ENCODE results near the gene IAPP.
"Not testable (repeated sequence)": the region's sequence is repeated elsewhere in the genome, so short reads cannot be mapped to it uniquely, and the experiment has no call there.

Gene IAPP

DNA sequence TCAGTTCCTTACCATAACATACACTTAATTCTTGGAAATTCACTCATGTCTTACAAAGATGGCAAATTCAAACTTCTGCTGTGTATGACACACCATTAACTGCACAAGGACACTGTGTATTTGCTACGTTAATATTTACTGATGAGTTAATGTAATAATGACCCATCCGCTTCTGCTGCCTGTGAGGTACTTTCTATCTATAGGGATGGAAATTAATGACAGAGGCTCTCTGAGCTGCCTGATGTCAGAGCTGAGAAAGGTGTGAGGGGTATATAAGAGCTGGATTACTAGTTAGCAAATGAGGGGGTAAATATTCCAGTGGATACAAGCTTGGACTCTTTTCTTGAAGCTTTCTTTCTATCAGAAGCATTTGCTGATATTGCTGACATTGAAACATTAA is at the start of gene IAPP:
TSS of gene IAPP (plus strand) at position 301 of the 400 bp plus-strand sequence. CDS start 450 bp downstream, outside the sequence.
- no peak for DNase-seq (ENCODE audit: low read depth)

DNA sequence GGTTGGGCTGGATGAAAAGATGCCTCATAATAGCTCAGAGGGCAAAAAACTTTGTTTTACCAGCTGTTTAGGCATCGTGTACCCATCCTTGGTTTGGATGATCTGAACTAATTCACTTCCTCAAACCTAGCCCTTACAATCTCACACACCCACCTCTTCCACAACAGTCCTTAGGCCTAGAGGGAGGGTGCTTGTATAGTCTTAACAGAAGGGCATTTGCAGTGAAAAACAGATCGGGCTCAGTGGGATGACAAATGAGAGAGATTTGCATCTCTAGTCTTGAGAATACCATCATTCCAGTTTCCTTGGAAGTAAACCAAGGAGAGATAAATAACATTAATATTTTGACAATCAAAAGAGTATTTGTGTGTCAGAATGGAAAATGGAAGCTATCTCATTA is 49.0 kb upstream of the IAPP start:
- DNase-seq (ENCODE audit: low read depth) = no peak

DNA sequence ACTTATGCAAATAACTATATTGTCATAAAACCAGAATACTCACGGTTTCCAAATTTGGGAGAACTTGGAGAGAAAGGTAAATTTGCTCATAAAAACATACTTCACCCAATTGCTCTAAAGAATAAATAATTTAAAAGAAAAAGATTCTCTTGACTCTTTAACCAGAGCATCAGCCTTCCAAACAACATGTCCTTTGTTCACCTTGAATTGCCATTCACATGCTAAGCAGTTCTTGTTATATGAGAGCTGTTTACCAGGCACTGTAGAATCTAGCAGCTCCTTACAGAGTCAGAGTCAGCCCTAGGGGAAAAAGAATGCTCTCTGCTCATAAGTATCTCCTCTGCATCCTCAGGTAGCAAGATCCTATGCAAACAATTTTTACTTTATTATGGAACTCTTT is 48.2 kb upstream of the IAPP start:
- no peak for DNase-seq (ENCODE audit: low read depth)

DNA sequence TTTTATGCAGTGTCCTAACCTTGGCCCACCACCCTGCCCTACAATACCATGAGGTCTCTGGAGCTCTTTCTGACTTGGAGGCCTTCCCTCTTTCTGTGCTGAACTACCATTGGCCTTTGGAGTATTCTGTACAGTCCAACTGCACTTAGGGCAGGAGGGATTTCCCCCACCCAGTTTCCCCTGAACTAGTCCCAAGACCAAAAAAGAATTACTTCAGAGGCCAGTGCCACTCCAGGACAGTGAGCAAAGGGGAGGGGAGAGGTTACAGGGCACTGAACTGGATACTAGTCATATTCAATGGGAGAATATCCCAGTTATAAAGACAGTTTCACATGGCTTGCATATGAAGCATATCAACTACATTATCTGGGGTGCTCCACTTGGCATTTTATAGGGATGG is 44.1 kb upstream of the IAPP start:
- no peak for DNase-seq (ENCODE audit: low read depth)

DNA sequence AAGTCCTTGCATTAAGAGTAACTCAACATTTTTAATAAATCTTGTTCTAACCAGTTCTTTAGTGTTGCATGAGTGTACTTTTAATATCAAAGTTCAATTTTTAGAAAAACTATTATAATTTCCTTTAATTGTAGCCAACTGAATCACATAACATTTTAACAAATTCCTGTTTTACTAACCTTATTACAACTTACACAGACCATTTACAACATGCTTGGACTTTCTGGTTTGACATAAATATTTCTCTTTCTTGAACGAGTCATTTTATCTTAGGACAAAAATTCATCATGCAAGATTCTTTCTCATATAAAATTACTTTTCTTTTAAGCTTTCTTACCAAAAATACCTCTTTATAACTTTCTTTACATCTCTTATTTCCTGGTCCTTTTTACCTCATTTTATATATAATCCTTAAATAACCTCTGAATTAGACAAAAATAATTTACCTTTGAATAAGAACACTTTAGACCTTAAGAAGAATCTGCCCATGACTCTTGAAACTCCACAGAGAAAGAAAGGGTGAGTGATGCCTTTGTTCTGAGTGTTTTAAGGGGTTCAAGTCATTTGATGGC is 41.9 kb upstream of the IAPP start:
- DNase-seq (ENCODE audit: low read depth) = no peak

DNA sequence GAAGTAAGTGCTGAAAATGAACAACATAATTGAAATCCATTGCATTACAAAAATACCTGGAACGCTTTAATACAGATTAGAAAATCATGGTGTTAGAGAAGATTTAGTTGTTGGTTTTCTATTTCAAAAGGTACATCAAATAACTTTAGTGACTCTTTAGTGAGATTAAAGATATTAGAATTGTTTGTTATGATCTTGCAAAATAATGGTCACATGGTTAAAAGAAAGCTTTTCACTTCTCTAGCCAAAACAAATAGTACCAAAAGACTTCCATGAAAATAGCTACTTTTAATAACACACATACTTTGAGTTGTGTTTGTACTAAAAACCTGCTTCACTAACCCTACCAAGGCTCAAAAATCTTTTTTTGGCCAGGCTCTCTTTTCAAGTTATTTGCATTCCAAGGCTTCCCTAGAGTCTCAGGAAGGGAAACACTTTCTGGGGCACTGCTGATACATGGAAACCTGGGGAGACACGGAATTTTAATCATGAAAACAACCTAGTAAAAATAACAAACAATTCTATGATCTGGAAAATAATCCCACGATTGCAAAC is 37.9 kb upstream of the IAPP start, which contains the start of gene SLCO1A2:
TSS of gene SLCO1A2 (minus strand) at position 147 of the 555 bp plus-strand sequence. CDS start 270 bp downstream, outside the sequence.
- no peak for DNase-seq (ENCODE audit: low read depth)

DNA sequence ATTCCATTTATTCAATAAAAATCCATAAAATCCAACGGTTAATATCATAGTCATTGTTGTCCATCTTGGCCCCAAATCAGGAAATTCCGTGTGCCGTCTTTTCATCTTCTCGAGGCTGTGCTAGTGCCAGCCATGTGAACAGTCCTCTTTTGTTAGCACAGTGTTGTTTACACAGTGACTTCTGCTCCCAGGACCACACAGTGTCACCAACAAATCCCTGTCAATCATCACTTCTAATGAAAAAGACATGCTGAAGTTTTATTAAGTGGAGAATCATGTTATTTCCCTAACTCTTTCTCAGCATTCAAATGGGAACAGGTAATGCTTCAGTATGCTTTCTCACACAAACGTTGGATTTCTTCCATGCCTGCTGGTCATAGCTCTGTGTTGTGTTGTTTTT is 36.0 kb upstream of the IAPP start:
- no peak for DNase-seq (ENCODE audit: low read depth)

DNA sequence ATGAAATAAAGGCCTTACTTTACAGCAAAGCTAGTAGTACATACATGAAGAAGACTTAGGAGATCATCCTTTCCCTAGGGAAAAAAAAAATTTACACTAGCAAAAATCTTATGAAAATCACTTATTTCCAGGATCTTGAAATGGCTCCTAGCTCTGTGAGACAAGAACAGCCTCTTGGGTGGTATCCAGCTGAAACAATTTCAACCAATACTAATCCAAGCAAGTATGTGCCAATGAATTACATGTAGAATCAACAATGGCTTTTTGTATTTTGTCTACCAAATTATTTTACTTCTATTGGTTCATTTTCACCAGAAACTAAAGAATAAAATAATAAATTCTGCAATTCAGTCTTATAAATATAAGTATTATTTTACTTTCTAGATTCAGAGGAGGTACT is 35.2 kb upstream of the IAPP start:
- DNase-seq (ENCODE audit: low read depth) = no peak

DNA sequence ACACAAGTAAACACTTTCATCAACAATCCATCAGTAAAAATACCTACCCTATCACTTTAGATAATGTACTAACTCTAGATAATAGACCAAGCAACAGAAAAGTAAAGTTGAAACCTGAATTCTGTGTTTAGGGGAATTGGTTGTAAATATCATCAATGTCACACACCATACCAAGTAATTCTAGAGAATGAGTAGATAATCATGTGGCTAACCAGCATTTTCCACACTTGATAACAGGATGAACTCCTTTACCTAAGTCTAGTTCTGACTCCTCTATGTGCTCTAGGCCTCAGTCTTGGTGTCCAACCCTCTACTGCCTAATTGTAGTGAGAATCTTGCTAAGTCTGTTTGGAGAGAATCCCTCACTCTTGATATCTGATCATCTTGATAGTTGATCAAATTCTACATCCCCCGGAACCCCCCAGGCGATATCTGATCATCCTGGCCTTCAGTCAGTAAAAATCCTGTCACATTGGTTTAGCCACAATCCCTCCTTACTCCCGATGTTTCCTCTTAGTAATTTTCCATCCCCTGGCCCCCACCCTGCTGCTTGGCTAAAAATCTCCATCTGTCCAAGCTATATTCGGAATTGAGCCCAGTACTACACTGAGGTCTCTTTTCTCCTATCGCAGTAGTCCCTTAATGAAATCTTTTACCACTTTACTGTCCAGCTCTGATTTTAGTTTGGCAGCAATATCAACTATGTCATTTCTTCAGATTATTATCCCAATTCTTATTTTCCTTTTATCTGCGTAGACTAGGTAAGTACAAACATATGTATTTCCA is 34.5 kb upstream of the IAPP start:
- no peak for DNase-seq (ENCODE audit: low read depth)

DNA sequence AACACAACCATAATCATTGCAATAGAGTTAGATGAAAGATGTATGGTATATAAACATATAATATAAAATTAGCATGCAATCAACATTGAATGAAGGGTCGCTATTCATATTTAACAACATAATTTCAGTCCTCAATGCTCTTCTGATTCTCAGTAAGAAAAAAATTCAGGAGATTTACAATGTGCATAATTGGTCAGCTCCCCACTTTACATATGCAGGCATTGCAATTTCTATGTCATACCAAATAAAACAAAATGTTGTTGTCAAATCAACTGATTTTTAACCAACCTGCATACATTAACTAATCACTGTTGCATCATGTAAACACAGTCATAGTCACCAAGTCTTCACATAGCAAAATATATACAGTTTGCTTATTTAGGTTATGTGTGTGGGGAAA is 32.8 kb upstream of the IAPP start:
- DNase-seq (ENCODE audit: low read depth) = no peak

DNA sequence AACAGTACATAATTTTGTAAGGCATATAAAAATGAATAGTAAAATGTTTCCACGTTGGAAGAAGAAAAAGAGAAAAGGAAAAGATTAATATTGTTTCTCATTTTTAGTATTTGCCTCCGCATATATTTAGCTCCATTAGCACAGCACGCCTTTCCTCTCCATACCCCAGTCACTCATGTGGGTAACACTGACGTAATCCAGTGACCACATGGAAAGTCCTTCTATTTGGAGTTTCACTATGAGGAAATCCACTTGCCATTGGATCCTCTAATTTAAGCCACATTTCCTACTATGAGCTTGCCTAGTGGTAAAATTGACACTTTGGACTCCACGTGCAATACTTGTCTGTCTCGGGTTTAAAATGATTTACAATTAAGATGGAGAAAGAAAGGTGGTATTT is 32.3 kb upstream of the IAPP start:
- no peak for DNase-seq (ENCODE audit: low read depth)

DNA sequence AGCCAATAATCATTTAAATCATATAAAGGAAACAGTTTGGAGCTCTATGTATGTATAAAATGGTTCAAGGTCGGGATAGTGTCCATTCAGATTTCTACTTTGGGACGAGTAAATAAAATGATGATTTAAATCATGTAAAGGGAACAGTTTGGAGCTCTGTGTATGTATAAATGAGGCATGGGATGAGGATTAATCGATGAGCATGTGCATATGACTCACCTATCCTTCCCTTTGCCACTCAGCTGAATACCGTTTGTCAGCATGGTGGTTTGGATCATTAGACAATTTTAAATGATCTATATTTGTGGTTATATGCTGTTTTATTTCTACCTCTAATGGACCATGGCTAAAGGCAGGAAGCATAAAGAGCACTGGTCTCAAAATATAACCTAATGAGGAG is 30.9 kb upstream of the IAPP start:
- DNase-seq (ENCODE audit: low read depth) = no peak

DNA sequence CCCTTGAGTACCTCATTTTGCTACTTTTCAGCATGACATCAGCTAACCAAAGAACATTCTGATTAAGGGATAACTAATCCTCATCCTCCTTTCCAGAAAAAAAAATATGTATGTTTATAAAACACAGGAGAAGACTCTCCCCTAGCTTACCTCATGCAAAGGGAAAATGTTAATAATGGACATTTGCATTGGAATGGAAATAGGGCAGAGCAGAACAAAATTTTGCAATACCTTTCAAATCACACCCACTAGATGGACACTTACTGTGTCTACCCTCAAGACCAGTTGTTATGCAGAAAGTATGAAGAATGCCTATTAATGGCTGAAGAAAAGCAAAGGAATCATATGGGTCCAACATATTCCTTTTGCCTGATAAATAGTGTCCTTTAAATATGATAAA is 29.1 kb upstream of the IAPP start:
- no peak for DNase-seq (ENCODE audit: low read depth)

DNA sequence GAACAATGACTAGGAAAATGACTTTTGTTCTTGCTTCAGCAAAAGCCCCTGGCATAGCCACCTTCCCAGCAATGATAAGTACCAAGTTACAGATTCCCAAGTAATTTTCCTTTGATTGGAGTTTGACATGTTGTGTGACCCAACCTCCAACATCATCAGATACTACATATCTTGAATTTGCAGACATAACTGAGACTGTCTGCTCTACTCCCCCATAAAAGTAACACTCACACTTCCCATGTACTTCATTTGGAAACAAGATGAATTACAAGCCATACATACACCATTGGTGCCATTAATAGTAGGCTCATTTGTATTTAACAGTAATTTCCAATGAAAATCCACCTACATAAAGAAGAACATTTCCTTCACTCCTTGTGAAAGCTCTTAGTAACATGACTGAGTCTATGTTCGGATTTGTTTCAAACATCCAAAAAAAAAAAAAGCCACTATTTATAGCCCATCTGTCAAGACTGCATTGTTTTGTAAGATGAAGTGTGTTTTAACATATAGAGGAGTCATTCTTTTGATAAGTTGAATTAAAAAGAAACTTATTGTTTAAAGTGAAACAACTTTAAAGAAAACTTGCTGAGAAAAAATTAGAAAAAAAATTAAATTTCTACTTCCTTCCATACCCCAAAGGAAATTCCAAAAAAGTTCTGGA is 26.0 kb upstream of the IAPP start:
- no peak for DNase-seq (ENCODE audit: low read depth)

DNA sequence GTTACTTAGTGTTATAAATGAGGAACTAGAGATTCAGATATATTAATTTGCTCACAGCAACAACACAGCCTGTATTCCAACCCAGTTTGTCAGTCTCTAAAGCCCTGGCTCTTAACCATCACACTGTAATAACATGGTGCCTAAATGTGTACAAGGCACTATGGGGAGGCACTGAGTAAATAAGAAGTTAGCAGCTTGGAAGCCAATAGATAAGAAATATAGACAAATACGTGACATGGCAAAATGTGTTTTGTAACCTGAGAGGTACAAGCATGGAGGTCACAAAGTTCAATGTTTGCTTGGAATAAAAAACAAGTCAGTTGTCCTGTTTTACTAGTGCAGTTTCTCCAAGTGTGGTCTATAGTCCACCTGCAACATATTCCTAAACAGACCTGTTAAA is 21.7 kb upstream of the IAPP start:
- no peak for DNase-seq (ENCODE audit: low read depth)

DNA sequence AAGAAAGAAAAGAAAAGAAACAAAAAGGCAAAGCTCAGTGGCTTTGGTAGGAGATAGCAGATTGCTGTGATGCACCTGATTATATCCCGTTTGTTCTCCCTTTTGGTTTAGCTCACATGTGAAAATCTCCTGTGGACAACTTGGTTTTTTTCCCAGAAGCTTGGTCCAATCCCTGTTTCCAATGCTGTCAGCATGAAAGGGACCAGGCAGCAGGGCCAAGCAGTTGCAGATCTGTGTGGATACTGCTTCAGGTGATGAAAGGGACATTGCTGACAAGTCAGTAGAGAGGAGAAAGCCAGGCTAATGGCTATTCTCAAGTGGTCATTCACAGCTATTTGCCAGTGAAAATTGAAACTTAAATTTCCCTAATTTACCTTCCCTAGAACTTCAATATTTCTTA is 19.2 kb upstream of the IAPP start:
- no peak for DNase-seq (ENCODE audit: low read depth)

DNA sequence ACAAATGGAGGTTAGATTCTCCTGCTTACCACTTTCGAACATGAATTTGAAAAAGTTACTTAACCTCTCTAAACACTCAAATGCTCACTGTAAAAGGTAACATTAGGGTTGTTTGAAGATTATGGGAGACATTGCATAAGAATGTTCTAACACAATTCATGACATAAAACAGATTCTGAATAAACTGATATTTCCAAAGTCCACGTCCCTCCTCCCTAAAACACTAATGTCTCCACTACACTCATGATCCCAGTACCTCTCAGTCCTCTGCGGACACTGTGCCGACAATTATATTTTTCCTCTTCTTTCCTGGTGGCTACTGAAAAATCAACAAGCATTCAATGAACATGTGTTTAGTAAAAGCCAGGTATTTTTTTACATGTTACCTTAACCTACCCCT is 18.8 kb upstream of the IAPP start:
- no peak for DNase-seq (ENCODE audit: low read depth)

DNA sequence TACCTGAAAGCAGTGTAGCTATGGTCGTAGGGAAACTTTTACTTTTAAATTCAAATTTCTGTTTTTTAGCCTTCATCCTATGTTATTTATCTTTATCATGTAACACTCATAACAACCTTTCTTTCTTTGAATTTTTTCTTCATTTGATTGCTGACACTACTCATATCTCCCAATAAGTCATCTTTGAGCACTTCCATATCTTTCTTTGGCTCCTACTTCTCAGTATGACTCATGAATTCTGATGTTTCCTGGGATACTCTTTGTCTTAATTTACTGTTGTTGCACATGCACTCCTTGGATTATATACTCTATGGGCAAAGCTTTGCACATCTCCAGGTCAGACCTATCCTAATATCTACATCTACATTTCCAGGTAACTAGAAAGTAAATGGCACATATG is 18.1 kb upstream of the IAPP start:
- DNase-seq (ENCODE audit: low read depth) = no peak

DNA sequence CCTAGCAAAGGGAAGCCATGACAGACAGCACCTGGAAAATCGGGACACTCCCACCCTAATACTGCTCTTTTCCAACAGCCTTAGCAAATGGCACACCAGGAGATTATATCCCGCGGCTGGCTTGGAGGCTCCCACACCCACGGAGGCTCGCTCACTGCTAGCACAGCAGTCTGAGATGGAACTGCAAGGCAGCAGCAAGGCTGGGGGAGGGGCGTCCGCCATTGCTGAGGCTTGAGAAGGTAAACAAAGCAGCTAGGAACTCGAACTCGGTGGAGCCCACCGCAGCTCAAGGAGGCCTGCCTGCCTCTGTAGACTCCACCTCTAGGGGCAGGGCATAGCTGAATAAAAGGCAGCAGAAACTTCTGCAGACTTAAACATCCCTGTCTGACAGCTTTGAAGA is 12.1 kb upstream of the IAPP start:
- DNase-seq (ENCODE audit: low read depth) = not testable (repeated sequence)

DNA sequence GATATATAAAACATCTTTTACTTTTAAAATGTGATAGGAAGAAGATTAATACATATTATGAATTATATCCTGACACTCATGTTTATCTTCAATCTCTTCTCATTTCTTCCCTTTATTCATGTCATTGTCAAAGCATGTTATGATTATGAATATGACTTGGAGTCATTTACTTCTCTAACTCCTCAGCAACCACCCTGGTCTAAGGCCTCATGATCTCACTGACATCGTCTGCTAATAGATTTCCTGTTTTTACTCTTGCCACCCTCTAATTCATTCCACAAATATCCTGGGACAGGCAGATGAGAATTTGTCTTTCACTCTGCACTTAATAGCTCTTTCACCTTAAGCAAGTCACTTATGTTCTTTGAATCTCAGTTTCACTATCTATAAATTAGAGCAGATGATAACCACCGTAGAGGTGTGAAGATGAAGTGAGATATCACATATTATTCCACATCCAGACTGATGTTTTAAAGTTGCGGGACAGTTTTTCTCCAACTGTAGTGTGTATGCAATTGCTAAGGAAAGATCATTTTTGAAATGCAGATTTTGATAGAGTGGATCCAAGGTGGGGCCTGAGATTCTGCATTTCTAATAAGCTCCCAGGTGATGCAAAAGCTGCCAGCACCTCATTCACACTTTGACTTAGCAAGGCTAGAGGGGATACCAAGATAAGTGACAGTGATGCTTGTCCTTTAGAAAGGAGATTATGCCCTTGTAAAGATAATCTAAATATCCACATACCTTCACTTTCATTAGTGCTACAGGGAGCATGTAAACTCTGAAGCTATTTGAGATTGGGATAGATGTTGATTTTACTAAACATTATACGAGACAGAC is 3.3 kb upstream of the IAPP start:
- no peak for DNase-seq (ENCODE audit: low read depth)

DNA sequence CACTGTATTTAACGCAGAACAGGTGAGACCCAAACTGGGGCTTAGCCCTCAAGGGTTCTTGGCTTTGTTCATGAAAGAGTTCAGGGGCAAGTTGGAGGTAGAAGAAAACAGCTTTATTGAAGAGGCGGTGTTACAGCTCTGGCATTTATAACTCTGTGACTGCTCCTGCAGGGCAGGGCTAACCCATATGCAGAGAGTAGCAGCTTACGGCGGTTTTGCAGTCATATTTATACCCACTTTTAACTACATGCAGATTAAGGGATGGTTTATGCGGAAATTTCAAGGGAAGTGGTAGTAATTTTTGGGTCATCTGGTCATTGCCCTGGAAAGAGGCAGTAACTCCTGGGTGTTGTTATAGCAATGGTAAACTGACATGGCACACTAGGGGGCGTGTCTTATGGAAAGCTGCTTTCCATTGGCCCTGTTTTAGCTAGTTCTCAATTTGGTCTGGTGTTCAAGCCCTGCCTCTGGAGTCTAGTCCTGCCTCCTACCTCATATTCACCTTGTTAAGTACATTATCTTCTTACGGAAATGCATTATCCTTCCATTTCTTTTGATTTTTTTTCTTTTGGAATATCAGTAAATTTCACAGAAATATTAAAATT is 1.8 kb upstream of the IAPP start:
- no peak for DNase-seq (ENCODE audit: low read depth)

DNA sequence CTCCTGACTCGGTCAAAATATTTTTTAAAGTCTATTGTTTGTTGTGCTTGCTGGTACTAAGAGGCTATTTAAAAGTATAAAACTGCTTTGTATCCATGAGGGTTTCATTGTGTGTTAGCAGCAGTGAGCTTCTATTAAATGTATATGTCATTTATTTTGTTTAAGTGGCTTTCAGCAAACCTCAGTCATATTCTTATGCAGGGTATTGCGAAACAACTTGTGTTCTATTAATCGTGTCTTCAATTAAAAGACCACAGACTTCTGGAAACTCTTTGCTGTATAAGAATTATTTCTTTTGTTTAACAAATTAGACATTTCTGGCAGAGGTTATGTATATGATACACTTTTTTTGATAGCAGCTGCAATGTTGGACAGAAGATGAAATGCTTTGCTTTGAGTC is 6.5 kb downstream of the IAPP start:
- no peak for DNase-seq (ENCODE audit: low read depth)

Measured in stimulated activated CD4-positive, alpha-beta T cell treated with anti-CD3 and anti-CD28 coated beads, Interleukin-2, amount 100 ng/mL, for 4 hours (primary cell).